Tibial artery (tissue), 4 donors: Measurements from ENCODE around the gene CCDC122.

Experiments
- DNase-seq, 2 donors: peaks; one replicate each; pipeline ENCODE4 v3.0.0-alpha.2; 2019
- H3K27ac ChIP-seq, 2 donors: fragments of 200-600 bp; sonication (generic) in 1 of 2; 1 replicate in 1 of 2; 2 replicates in 1 of 2; pipeline ENCODE4 v1.5.1; 2018 to 2019; ENCODE audit warnings: mild to moderate bottlenecking in 1 of 2
- H3K27me3 ChIP-seq, 2 donors: fragments of 200-600 bp; sonication (generic) in 1 of 2; one replicate each; pipeline versions ENCODE4 v1.5.1 to v1.6.0; 2016 to 2019
- H3K36me3 ChIP-seq, 3 donors: fragments of 200-600 bp; sonication (generic) in 2 of 3; one replicate each; pipeline ENCODE4 v1.5.1; 2016 to 2019; ENCODE audit warnings: mild to moderate bottlenecking in 2 of 3
- H3K4me1 ChIP-seq, 4 donors: fragments of 200-600 bp; sonication (generic) in 2 of 4; 1 replicate in 3 of 4; 2 replicates in 1 of 4; pipeline ENCODE4 v1.5.1; 2016 to 2019
- H3K4me3 ChIP-seq, 2 donors: fragments of 200-600 bp; sonication (generic) in 1 of 2; 1 replicate in 1 of 2; 2 replicates in 1 of 2; pipeline ENCODE4 v1.5.1; 2018 to 2019; ENCODE audit warnings: mild to moderate bottlenecking in 2 of 2
- H3K9me3 ChIP-seq, 3 donors: fragments of 200-600 bp; sonication (generic) in 1 of 3; one replicate each; pipeline ENCODE4 v1.5.1; 2016 to 2019
- intact Hi-C: fragments of 100-400 bp; cut with DNase I; formaldehyde crosslinking; loops from one replicate; pipeline ENCODE4 v1.15.0; 2023; ENCODE audit warnings: low total_unique reads
- TF ChIP-seq, protein P1 (sequence below), 2 experiments: fragments of 200-600 bp in 1 of 2; fragments of 450-650 bp in 1 of 2; IDR thresholded peaks; one replicate each; pipeline ENCODE4 v1.5.1; 2017 to 2019; ENCODE audit warnings: antibody characterized with exemption in 2 of 2, mild to moderate bottlenecking in 1 of 2, moderate library complexity in 1 of 2

The CCDC122 gene

DNA sequence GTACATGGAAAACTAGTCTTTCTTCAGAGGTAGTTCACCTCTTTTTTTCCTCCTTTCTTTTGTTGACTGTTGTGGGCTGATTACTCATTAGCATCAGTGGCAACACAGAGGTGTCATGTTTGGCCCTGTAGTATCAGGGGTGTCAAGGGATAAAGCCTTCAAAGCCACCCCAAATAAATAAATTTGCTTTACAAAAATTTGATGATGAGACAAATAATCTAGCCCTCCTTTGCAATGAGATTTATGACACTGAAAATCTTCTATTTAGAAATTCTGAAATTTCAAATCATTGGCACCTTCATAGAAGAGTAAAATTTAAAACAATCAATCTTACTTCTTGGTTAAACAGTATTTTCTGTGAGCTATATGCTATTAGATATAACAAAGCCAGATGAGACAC lies 2.0 kb upstream of the CCDC122 start:
- no peaks in the 10 kb centered on the region for H3K27me3 ChIP-seq
- no peak overlapping the region for H3K27ac ChIP-seq
- DNase-seq, result no peak
- intact Hi-C loops, result no loop called here
- H3K9me3 ChIP-seq, result no peaks in the 10 kb centered on the region
- H3K36me3 ChIP-seq, result no peaks in the 10 kb centered on the region
- TF ChIP-seq, protein P1, sequence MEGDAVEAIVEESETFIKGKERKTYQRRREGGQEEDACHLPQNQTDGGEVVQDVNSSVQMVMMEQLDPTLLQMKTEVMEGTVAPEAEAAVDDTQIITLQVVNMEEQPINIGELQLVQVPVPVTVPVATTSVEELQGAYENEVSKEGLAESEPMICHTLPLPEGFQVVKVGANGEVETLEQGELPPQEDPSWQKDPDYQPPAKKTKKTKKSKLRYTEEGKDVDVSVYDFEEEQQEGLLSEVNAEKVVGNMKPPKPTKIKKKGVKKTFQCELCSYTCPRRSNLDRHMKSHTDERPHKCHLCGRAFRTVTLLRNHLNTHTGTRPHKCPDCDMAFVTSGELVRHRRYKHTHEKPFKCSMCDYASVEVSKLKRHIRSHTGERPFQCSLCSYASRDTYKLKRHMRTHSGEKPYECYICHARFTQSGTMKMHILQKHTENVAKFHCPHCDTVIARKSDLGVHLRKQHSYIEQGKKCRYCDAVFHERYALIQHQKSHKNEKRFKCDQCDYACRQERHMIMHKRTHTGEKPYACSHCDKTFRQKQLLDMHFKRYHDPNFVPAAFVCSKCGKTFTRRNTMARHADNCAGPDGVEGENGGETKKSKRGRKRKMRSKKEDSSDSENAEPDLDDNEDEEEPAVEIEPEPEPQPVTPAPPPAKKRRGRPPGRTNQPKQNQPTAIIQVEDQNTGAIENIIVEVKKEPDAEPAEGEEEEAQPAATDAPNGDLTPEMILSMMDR (IDR thresholded peaks at IDR 0.05), result no peak
- peaks cover 0 to 13% (median 4%) of the 10 kb centered on the region in 4 donors for H3K4me1 ChIP-seq
- H3K4me3 ChIP-seq, result no peak overlapping the region

DNA sequence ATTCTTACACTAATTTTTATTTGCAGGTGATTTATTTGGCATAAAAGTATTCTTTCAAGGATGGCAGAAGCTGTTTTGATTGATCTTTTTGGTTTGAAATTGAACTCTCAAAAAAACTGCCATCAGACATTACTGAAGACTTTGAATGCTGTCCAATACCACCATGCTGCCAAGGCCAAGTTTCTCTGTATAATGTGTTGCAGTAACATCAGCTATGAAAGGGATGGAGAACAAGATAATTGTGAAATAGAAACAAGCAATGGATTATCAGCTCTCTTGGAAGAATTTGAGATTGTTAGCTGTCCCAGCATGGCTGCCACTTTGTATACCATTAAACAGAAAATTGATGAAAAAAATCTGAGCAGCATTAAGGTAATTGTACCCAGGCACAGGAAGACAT lies 1.4 kb upstream of the CCDC122 start:
- intact Hi-C loops, result no loop called here
- H3K27ac ChIP-seq, result no peak overlapping the region
- no peak for DNase-seq
- no peaks in the 10 kb centered on the region for H3K36me3 ChIP-seq
- H3K4me3 ChIP-seq, result no peak overlapping the region
- no peaks in the 10 kb centered on the region for H3K9me3 ChIP-seq
- no peaks in the 10 kb centered on the region for H3K27me3 ChIP-seq
- TF ChIP-seq, protein P1 (IDR thresholded peaks at IDR 0.05), result no peak
- H3K4me1 ChIP-seq, result peaks cover 0 to 13% (median 4%) of the 10 kb centered on the region in 4 donors

DNA sequence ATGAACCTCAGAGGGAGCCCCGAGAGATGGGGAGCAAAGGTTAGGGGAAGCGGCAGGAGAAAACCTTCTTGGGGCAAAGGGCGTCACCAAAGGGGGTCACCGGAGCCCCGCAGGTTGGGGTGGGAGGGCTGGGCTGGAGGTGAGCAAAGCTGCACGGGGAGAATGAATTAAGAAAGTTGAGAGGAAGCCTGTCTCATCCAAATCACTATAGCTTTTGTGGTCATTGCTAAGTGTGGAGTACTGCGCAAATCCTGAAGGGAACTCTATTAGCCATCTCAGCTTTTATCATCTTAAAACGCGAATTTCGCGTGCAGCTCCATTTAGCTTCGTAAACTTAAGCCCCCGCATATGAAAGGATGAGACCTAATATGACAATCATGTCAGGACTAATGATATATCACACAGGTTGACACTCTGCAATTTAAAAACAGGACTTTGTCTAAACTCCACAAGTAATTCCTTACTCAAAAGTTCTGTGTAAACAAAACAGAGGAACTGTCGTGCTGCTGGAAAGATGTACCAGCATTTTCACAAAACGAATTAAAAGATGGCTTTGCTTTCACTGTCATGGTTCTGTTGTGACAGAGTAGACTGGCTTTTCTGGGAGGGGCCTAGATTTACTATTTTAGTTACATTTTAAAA lies 795 bp upstream of the CCDC122 start:
- peak overlapping the region; percentile 96 to 99 for H3K27ac ChIP-seq
- no peaks in the 10 kb centered on the region for H3K27me3 ChIP-seq
- DNase-seq, result no peak
- no peaks in the 10 kb centered on the region for H3K36me3 ChIP-seq
- TF ChIP-seq, protein P1 (IDR thresholded peaks at IDR 0.05), result no peak
- peaks cover 0 to 13% (median 4%) of the 10 kb centered on the region in 4 donors for H3K4me1 ChIP-seq
- intact Hi-C loops, result no loop called here
- H3K9me3 ChIP-seq, result no peaks in the 10 kb centered on the region
- H3K4me3 ChIP-seq, result peak overlapping the region; percentile 86 to 94

DNA sequence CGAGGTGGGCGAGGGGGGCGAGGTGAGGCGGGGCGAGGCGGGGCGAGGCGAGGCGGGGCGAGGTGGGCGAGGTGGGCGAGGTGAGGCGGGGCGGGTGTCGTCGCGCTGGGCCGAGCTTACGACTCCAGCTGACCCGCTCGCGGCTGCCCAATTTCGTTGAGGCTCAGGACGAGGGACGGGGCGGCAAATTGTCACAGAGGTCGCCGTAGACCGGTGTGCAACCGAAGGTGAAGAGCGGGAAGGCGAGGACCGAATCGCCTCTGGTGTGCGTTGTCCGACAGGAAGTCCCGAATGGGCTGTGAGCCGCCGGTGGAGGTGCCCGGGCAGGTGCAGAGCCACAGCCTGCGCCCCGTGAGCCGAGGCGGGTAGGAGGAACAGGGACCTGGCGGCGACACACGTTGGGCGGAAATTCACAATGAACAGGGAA lies 228 bp upstream of the CCDC122 start, which contains the start of gene LACC1:
Gene LACC1, plus strand, starts transcription at position 150 of the 427 bp plus-strand sequence. CDS start 1,082 bp downstream, outside the sequence.
- intact Hi-C loops, result no loop called here
- Histone ChIP-seq H3K36me3 (no peaks in the 10 kb centered on the region), H3K9me3 (no peaks in the 10 kb centered on the region), H3K4me3 (peak within 1 kb of the TSS; percentile 86 to 94), H3K4me1 (peaks cover 0 to 13% (median 4%) of the 10 kb centered on the region in 4 donors), H3K27ac (peak within 1 kb of the TSS; percentile 96 to 99), H3K27me3 (no peaks in the 10 kb centered on the region)
- DNase-seq, result peak; percentile 28 to 66
- TF ChIP-seq, protein P1 (IDR thresholded peaks at IDR 0.05), result no peak

- TF ChIP-seq, protein P1 (IDR thresholded peaks at IDR 0.05), result no peak
- H3K4me3 ChIP-seq, result no peak overlapping the region
- no peak overlapping the region for H3K27ac ChIP-seq
- peaks cover 0 to 13% (median 4%) of the 10 kb centered on the region in 4 donors for H3K4me1 ChIP-seq
- H3K36me3 ChIP-seq, result no peaks in the 10 kb centered on the region
- no peak for DNase-seq
- H3K9me3 ChIP-seq, result no peaks in the 10 kb centered on the region
- no peaks in the 10 kb centered on the region for H3K27me3 ChIP-seq
- intact Hi-C loops, result no loop called here
These were observed 1.8 kb downstream of the CCDC122 start for GRCh38 chr13:43877766-43878165.
